Stimulated activated CD4-positive, alpha-beta T cell treated with anti-CD3 and anti-CD28 coated beads, Interleukin-4, amount 100 ng/mL, for 24 hours (primary cell): ENCODE data around the gene RAB7B.

Experiments used
- DNase-seq: peaks from one replicate; pipeline ENCODE4 v3.0.0-alpha.2; 2020

RAB7B gene

DNA sequence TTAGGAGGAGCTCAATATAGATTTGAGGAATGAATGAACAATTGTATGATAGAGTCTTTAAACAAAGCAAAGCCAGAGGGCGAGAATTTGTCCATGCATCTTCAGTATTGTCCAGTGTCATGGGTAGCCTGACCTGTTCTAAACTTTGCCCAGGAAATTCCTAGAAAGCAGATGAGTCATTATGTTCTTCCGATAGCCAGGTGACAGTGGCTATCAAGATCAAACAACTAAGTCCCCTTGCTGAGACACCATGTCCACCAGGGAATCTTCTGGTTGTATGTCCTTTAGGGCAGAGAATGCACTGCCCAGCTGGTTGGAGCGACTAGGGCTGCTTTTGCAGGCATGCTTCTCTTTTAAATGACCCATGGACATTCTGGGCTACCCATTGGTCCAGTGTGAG lies 58.1 kb downstream of the RAB7B start:
- no peak for DNase-seq

DNA sequence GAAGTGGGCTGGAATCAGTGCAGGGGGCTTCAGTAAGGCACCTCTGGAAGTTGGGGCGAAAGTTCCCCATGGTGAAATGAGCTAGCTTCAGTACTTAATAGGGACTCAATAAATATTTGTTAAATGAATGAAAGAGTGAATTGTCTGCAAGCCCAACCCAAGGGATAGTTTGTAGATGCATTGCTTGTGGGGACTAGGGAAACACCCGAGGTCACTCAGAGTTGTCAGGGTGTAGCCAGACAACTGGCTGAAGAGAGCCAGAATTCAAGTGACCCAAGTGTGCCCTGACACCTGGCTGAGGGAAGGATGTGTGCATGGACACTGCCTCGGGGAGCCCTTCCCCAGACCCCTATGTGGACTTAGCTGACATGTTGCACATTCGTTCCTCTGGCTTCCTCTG lies 58.7 kb downstream of the RAB7B start:
- DNase-seq: no peak

DNA sequence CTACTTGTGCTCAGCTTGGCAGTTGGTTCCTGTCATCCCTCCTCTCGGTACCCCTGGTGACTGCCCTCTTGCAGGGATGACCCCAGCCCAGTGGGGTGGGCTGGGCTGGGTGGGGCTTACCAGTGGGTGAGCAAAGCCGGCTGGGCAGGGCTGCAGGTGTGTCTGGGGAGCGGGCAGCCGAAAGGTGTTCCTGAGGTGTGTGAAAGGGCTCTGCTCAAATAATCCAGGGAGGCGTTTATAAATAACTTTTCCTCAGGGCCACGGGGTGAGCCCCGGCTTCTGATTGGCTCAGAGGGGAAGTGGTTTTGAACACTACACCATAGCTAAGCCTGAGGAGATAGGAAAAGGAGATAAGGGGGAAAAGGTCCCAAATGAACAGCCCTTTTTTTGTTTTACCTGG lies 60.0 kb downstream of the RAB7B start, which contains the start of gene SLC26A9:
TSS of gene SLC26A9 (minus strand) at position 212 of the 400 bp plus-strand sequence. CDS start 7,636 bp downstream, outside the sequence.
- DNase-seq: no peak

DNA sequence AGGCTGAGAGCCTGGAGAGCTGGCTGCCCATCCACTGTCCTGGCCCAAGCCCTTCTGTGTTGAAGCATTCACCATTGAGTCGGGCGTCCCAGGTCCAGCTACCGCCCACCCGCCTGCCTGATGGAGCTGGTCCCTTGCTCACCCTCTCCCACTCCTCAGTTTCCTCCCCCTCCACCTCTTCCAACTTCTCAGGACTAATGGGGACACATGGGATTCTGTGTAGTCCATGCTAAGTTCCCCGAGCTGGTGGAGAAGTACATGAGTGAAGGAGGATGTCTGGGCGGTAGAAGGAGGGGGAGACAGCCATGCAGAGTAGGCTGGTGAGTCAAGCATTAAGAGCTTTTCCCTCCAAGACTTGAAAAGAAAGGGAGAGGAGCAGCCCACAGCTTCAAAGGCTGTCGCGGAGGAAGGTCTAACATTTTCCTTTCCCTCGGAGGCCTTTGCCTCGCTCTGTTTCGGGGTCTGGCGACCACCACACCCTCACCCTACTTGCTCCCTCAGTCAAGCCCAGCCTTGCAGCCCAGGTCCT lies 60.5 kb downstream of the RAB7B start:
- no peak for DNase-seq

DNA sequence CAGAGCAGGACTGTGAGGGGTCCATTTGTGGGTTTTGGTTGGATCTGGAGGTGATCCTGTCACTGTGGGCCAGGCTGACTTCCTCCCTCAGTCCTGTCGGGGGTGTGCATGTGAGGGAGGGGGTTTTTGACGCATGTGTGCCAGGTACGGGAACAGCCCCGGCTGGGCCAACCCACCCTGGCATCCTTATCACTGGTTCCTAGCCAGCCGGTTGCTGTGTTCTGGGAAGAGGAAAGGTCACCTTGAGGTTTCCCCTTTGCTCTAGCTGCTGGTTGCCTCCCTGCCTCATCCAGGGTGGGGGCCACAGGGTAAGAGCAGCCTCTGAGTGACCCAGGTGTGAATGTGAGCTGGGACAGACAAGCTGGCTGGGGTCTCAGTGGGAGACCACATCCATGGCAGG lies 62.5 kb downstream of the RAB7B start:
- DNase-seq: no peak

DNA sequence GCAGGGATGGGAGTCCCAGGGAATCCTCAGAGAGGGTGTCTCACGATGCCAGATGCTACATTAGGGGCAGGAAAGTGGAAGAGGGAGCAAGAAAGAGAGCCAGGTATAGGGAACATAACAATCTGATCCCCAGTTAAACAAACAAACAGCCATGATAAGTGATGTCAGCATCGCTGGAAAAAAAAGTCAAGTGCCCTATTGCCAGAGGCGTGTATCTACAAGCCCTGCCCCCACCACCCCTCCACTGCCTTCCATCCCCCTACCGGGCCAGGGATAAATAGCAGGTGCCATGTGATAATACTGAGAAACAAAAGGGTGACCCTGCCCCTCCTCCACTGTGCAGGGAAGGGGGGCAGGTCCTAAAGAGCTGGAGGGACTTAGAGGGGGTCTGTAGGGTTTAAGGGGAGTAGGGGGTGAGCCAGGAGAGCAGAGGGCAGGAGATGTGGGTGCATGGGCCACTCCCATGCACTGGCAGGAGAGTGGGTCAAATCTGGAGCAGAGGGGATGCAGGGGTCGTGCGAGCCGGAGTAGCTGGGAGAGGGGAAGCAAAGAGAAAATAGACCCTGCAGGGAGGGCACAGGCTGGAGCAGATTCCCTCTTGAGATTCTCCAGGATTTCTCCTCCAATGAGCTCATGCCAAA lies 63.4 kb downstream of the RAB7B start:
- DNase-seq: no peak

DNA sequence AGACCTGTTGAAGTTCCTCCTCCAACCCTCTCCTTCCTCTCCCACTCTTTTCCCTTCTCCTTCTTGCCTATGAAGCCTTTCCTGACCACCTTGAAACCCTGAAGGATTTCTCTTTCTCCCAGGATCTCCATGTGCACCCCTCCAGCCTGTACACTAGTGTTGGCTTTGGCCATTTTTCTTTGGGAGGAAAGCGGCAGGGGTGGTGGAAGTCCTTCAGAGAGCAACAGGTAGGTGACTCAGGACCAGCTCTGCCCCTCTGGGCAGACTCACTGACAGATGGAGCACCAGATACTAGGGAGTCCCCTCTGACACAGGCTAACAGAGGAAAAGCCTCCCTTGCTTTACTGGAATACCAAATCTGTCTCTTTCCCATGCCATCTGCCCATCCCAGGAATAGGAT lies 64.5 kb downstream of the RAB7B start:
- DNase-seq: no peak

DNA sequence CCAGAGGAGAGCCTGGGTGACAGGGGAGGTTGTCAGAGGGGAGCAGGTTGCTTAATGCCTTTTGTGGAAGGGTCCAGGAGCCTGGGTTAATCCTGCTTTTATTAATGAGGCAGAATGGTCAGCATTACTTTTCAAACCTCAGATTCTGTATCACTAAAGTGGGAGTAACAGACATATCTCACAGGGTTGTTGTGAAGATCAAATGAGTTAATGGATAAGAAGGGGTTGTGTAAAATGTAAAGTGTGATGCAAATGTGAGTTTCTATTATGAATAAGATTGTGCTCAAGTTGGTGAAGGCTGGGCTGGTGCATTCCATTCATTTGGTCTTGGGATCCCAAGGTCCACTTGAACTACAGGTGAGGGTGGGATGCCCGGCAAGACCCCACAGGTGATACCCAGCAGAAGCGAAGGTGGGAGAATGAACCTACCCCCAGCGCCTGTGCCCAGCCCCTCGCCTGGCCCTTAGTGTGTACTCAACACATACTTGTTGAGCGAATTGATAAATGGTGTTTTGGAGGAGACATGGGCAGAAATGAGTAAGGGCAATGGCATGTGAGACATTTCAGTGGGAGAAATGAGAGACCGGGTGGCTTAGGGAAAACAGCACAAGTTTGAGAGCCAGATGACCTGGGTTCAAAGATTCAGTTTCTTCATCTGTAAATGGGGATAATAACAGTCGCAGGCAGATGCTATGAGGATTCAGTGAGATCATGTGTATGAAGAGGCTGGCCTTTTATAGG lies 66.2 kb downstream of the RAB7B start:
- no peak for DNase-seq

DNA sequence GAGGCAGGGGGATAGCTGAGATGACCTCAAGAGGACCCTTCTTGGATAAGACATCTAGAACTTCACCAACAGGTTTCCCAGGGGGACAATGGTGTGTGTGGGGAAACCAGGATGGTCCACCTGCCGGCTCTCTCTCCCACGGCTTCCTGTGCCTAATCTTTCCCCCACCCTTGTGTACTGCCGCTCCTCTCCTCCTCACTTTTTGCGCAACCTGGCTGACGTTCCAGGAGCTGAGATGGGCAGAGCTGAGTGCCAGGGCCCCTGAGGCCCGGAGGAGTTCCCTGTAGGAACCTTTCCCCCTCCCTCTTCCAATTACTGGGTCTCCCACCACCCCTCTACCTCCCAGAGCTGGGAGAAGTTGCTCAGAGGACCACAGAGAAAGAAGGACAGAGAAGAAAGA lies 66.9 kb downstream of the RAB7B start:
- DNase-seq: no peak

DNA sequence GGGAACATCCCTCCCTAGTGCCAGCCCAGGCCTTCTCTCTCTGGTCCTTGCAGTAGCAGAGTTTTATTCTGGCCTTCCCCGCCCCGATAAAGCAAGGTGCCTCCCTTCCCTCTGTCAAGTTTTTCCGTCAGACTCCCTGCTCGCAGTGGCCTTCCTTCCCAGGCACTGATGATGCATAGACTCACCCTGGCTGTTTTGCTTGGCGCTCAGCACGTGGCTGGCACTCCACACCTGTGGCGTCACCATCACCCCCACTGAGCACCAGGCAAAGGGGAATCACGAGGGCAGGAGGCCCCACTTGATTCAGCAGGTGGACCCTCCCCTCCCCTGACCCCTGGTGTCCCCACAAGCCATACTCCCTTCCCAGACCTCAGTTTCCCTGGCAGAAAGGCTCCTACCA lies 67.3 kb downstream of the RAB7B start:
- DNase-seq: no peak

DNA sequence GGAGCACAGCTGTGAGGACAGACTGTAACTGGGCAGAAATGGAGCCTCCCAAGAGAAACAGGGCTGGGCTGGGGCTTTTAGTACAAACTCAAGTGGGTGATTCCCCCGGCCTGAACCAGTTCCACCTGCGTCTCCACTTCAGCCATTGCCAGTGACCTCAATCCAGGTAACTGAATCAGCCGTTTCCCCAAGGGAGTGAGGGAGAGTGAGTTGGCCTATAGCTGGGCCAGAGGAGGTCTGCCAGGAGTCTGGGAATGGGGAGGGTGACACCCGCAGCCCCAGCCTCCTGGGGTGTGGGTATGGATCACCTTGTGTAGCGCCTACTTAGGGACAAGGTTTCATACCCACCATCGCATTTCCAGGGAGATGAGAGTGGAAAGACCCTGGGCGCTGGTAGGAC lies 68.4 kb downstream of the RAB7B start:
- DNase-seq: no peak

DNA sequence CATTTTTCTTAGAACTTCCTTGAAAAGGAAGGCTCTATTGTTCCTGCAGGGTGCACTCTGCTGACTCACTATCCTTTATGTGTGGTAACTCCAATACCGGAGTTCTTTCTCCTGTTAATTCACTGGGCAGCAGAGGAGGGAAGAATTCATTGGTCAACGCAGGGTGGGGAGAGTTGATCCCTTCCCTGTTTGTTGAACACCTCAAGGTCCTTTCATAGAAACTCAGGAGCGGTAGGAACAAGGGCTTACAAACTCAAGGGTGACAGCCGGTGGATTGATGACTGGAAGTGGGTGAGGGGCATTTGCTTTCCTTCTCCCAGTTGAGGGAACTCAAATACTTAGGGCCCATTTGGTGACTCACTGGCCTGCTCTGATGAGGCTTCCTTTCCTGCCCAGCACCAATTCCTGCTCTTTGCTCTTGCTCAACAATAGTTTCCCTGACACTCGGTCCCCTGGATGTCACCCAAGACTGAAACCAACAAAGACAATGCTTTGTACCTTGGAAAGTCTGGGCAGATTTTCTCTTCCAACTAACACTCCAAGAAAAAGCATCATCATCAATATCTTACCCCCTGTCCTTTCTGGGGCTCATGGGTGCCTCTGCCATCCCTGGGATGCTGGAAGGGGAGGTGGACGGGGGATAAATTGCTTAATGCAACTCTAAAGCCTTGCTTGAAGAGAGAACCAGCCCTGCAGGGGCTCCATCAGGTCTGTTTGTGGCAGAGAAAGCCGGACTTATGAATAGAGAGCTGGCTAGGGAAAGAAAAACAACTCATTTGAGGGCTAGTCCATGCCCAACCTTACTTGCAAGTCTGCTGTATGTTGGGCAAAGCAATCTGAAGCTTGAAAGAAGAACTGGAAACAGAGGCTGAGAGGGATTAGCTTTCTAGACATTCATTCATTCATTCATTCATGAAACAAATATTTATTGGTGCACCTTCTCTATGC lies 69.2 kb downstream of the RAB7B start:
- DNase-seq: no peak

DNA sequence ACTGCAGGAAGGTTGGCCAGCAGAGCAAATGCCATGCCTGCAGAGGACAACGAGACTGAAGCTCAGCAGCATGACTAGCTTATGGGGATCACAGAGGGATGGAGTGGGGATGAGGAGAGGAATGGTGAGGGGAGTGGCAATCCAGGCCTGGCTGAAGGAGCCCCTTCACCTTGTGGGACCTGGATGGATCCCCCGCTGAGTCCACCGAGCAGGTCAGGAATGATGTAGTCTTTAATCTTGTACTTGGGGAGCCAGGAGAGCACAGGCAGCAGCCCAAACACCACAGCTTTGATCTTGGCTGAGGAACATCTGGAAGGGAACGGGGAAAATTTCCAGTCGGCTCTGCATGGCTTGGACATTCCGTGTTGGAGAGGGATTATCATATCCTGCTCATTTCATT lies 70.4 kb downstream of the RAB7B start:
- DNase-seq: no peak

DNA sequence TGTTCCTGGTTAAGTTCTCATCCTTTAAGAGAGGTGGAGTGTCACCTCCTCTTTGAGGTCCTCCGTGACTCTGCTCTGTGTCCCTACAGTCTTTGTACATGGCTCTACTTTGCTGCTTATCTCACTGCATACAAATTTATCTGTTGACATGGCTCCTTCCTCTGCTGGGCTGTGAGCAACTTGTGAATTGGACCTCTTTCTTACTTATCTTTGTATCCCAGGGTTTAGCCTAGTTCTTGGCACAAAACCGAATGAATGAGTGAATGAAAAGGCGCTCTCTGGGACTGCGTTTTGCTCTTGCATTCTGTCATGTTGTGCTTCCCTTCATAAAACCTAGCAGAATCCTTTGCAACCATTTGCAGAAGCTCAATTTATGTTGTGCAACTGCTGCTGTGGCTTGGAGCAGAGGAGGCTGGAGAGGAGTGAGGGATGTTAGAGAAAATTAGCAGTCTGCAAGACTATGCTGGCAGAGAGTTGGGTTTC lies 72.4 kb downstream of the RAB7B start:
- no peak for DNase-seq

DNA sequence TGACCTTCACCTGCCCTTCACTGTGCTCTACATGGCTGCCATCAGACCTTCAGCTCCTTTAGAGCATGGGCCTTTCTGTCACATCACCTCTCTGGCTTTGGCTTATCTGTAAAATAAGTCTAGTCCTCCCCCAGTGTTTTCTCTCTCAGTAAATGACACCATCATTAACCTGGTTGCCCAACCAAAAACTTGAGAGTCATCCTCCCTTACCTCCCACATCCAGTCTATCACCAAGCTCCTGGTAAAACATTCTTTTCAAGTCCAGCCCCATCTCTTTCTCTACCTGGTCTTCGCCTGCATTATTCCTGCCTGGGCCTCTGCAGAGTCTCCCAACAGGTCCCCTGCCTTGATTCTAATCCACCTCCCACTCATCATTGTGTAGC lies 73.0 kb downstream of the RAB7B start:
- no peak for DNase-seq

DNA sequence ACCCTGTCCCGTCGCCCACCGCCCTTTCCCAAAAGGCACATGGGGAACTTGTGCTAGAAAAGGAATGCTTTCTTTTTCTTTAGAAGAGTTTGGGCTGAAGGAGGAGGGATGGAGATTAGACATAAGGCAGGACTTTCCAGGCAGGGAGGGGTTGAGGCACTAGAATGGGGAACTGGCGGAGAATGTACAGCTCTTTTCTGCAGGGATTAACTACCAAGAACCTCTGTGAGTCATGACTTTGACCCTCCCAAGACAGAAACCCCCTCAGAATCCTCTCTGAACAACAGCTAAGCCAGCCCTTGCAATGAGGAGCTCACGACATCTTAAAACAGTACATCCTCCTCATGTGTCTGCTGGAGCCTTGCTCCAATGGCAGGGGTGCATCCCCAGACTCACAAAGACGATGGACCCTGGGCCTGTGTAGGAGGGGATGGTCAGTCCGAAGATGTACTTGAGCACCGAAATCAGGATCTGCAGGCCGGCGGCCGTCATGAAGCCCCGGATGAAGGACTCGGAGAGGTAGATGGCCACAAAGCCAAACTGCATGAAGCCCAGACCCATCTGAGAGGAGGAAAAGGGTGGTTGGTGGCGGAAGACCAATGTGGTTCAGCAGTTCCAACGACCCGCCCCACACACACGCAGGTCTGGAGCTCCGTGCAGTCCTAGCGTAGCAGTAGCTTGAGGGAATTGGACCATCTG lies 73.5 kb downstream of the RAB7B start:
- no peak for DNase-seq

DNA sequence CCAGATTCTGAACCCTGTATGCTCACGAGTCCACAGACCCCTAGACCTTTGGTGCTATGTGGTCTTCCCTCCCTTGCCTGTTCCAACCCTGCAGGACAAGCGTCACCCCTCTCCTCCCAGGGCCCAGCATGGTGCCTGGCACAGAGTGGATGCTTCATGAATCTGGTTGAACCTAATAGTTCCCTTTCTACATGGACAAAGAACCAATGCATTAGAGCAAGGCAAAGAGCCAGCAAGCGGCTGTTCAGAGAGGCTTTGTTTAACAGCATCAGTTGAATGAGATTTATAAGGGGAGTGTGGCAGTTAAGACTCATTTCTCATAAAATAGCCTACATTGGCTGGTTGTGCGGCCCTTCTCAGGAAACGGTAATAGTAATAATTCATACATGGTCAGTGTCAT lies 74.9 kb downstream of the RAB7B start:
- DNase-seq: no peak

DNA sequence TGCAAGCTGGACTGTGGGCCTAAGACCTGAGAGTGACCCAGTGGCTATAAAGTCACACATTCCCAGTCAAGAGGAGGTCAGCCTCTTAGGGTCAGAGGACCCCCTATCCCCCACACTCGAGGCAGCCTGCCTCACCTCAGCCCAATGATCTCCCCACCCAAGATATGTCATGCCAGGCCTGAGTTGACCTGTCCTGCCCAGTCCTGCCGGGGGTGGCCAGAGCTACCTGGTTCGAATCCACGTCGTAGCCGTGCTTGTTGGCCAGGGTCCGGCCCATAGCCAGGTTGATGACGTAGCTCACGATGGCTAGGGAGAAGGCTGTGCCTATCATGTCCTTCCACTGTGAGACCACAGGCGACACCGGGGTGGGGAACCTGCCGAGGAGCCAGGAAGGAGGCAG lies 75.5 kb downstream of the RAB7B start:
- DNase-seq: no peak

DNA sequence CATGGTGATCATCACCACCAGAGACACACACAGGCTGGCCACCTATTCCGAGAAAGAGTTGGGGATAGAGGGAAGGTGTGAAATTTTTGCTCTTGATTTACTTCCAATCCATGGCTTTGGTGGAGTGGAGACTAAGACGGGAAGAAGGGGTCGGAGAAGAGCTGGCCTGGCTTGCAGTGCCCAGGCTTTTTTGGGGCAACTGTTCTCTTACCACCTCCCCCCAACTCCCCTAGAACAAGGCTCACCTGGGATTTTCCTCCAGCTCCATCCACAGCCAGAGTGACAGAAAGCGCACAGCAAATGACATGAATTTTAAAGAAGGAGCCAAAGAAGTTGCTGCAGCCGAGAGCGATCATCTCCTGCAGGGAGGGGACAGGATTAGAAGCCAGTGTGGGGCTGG lies 75.9 kb downstream of the RAB7B start:
- no peak for DNase-seq
